Bronchial epithelial cell (primary cell): ENCODE data around the gene CHST11. TPM values are rescaled to one million over a fixed set of nuclear protein-coding genes. Genes with fewer than 3 reads are reported as not detected.
A peak's percentile ranks its signal among the peaks of the same experiment; 100 is the strongest.

Experiments used
- DNase-seq: peaks from one replicate; pipeline ENCODE4 v3.0.0-alpha.2; 2010; ENCODE audit warnings: low read depth
- FAIRE-seq: peaks from 2 replicates; lab custom pipeline; 2011; peaks lifted over from hg19 to GRCh38; lab: Jason Lieb, UNC
- H3K27me3 ChIP-seq: 2 replicates; pipeline ENCODE4 v1.5.1; 2011; ENCODE audit warnings: low read length; ENCODE audit not compliant: control insufficient read depth, insufficient read depth
- H3K36me3 ChIP-seq: 2 replicates; pipeline ENCODE4 v1.5.1; 2011; ENCODE audit warnings: low read length; ENCODE audit not compliant: control insufficient read depth, insufficient read depth
- H3K4me3 ChIP-seq: 2 replicates; pipeline ENCODE4 v1.5.1; 2011; ENCODE audit warnings: mild to moderate bottlenecking, low read depth, low read length, control low read depth
- total RNA-seq: library from RNA; depleted of rRNA; stranded (reverse); fragments of >200 nt; gene quantifications from 2 replicates; pipeline ENCODE4 v1.2.1, GENCODE V29; 2014
- TF ChIP-seq, protein P1 (sequence below): IDR thresholded peaks from 2 replicates; pipeline ENCODE4 v1.5.1; 2011; ENCODE audit warnings: mild to moderate bottlenecking, moderate library complexity, low read length, control low read depth, inconsistent platforms; ENCODE audit not compliant: insufficient read depth, severe bottlenecking

The CHST11 gene
- total RNA-seq, 1 donor from 2014 or later = 7.9 TPM

GRCh38 chr12:104790296-104791125 lies 333.8 kb downstream of the CHST11 start:
- TF ChIP-seq, protein P1, sequence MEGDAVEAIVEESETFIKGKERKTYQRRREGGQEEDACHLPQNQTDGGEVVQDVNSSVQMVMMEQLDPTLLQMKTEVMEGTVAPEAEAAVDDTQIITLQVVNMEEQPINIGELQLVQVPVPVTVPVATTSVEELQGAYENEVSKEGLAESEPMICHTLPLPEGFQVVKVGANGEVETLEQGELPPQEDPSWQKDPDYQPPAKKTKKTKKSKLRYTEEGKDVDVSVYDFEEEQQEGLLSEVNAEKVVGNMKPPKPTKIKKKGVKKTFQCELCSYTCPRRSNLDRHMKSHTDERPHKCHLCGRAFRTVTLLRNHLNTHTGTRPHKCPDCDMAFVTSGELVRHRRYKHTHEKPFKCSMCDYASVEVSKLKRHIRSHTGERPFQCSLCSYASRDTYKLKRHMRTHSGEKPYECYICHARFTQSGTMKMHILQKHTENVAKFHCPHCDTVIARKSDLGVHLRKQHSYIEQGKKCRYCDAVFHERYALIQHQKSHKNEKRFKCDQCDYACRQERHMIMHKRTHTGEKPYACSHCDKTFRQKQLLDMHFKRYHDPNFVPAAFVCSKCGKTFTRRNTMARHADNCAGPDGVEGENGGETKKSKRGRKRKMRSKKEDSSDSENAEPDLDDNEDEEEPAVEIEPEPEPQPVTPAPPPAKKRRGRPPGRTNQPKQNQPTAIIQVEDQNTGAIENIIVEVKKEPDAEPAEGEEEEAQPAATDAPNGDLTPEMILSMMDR = peak; percentile 79
- H3K4me3 ChIP-seq = no peak overlapping the region
- FAIRE-seq = no peak
- H3K36me3 ChIP-seq = no peaks in the 10 kb centered on the region
- no peaks in the 10 kb centered on the region for H3K27me3 ChIP-seq
- no peak for DNase-seq

DNA sequence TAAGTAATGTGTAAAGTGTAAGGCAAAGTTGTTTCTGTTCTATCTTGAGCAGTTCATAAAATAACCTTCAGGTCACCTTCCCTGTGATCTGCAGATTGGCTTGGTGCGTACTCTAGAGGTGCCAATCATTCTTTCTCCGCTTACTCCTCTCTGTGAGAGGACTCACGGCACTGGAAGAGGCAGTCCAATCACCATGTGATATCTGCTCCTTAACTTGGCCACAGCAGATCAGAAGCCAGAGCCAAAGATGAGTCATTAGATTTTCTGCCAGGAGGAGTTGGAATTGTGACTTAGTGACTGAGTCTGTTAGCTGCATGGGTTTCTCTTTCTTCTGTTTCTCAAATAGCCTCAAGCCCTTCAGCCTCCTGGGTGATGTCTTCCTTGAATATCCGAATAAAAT lies 335.8 kb downstream of the CHST11 start:
- Histone ChIP-seq H3K4me3 (no peak overlapping the region), H3K27me3 (no peaks in the 10 kb centered on the region), H3K36me3 (no peaks in the 10 kb centered on the region)
- TF ChIP-seq, protein P1 = no peak
- FAIRE-seq (no peak), DNase-seq (peak; percentile 74)

DNA sequence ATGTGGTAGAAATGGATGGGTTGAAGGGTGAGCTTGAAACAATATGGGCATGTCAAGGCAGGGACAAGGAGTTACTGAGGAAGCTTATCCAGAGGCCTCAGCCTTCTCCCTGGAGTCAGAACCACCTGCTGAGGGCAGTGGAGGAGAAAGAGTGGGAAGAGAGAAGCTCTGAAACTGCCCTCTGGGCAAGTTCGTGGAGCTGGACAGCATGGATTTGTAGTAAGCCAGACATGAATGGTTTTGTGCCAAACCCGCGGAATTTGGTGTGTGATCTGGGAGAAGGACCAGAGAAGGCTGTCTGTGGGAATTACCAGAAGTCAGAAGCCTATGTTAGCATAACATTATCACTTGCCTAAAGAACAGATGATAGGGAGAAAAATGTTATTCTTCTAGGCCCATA lies 336.5 kb downstream of the CHST11 start:
- Histone ChIP-seq H3K27me3 (no peaks in the 10 kb centered on the region), H3K4me3 (no peak overlapping the region), H3K36me3 (no peaks in the 10 kb centered on the region)
- no peak for FAIRE-seq
- TF ChIP-seq, protein P1 = no peak
- no peak for DNase-seq

DNA sequence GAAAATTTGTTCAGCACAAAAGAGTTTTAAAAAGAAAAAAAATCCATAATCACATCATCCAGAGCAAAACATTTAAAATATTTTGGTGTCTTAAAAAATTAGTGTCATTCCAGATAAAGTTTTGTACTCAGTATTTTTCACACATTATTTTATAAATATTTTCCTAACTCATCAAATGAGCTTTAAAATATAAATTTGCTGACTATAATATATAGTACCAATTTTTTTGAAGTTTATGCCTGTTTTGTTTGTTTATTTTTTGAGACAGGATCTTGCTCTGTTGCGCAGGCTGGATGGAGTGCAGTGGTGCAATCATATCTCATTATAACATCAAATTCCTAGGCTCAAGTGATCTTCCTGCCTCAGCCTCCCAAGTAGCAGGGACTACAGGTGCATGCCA lies 337.2 kb downstream of the CHST11 start:
- TF ChIP-seq, protein P1 = no peak
- Histone ChIP-seq H3K4me3 (no peak overlapping the region), H3K36me3 (no peaks in the 10 kb centered on the region), H3K27me3 (no peaks in the 10 kb centered on the region)
- DNase-seq (no peak), FAIRE-seq (no peak)

- TF ChIP-seq, protein P1 = no peak
- no peaks in the 10 kb centered on the region for H3K36me3 ChIP-seq
- FAIRE-seq (no peak), DNase-seq (no peak)
- H3K27me3 ChIP-seq = no peaks in the 10 kb centered on the region
- H3K4me3 ChIP-seq = no peak overlapping the region
Observed at GRCh38 chr12:104796475-104796862, 339.7 kb downstream of the CHST11 start.
